NCI-H446 treated with DMSO at 0.1 percent for 48 hours (cell line): Measurements from ENCODE around the gene SLC9C1.

Experiments used
- DNase-seq: peaks from one replicate; lab custom pipeline; 2025; lab: John Stamatoyannopoulos, UW

Gene SLC9C1

DNA sequence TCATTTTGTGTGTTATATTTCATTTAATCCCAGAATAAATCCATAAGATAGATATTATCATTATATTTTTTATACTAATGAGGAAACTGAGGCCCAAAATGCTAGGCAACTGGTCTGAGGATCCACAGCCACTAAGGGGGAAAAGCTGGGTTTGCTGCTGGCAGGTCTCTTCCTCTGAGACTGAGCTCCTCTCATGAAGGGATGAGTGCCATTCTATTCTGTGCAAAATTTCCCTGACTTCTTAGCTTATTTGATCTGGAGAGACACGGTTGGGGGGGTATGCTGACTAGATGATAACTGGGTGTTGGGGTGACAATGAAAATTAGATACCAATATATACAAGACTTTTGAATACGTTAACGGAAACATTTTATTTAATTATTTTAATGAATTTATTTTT lies 162.9 kb downstream of the SLC9C1 start:
- no peak for DNase-seq

- no peak for DNase-seq
Measured at GRCh38 chr3:112130638-112130993, 163.4 kb downstream of the SLC9C1 start.

DNA sequence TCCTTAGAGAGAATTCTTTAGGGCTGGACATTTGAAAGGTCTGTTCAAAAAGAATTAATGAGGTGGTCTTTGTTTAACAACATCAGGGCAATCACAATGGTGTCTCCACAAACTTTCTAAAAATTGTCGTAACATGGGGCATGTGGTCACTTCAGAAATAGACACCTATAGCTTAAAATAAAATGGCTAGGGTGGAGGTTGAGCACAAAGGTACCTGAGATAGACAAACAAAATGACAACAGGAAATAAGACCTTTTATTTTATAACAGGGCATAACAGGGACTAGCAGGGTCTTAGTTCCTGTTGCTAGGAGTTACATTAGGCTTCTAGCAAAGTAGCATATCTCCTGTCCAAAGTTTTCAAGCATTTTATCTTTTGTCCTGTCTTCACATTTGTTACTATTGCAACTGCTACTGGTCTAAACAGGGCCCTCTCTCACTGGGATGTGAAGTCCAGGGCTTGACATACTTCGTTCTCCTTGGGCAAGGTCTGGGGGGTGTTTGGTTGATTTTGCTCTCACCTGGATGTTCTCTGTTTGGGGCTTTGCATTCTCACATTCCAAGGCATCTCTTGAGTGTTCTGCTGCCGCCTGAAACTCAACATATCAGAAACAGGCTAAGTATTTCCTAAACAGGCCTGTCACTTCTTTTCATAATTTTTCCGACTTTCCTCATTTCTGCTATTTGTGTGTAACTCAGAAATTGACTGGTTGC lies 163.9 kb downstream of the SLC9C1 start:
- DNase-seq: no peak

GRCh38 chr3:112128843-112129727 lies 164.9 kb downstream of the SLC9C1 start:
- DNase-seq: no peak

DNA sequence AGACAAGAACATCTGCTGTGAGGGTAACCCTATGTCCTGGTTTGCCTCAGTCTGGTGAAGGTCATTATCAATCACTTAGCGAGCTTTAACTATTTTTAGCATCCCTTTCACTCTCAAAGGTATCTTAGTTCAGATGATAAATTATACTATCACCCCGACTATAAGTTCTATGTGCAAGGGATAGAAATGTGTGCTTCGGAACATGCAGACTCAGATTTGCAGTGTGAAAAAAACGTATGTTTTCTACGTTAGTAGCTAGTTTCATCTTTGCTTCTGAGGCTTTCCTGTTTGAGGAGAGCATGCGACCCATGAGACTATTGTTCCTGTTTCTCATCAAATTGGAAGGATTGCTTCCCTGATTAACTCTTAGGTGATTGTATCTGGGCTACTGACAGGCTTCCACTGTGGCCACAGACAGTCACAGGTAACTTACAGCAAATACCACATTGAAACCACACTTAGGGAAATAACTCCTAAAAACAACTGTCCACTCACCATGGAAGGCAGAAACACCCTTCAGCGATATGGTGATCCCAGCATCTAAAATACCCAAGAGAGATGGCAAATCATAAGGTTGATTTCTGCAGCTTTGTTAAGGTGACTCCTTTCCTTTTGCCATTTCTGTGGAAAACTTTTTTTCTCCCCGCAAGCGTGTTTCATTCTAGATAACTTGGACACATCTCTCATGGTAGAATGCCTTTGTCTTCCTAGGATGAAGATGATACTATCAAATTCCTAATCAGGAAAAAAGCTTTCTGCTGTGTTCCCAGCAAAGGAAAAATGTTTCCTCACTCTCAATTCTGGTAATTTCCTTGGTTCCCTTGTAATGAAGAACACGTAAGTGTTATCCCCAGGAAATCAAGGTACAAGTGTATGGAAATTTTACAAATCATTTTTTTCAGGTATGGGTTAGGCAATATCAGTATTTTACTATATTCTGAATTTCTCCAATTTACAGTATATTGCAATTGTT lies 166.2 kb downstream of the SLC9C1 start:
- no peak for DNase-seq

GRCh38 chr3:112126511-112126911 lies 167.5 kb downstream of the SLC9C1 start:
- DNase-seq: no peak

DNA sequence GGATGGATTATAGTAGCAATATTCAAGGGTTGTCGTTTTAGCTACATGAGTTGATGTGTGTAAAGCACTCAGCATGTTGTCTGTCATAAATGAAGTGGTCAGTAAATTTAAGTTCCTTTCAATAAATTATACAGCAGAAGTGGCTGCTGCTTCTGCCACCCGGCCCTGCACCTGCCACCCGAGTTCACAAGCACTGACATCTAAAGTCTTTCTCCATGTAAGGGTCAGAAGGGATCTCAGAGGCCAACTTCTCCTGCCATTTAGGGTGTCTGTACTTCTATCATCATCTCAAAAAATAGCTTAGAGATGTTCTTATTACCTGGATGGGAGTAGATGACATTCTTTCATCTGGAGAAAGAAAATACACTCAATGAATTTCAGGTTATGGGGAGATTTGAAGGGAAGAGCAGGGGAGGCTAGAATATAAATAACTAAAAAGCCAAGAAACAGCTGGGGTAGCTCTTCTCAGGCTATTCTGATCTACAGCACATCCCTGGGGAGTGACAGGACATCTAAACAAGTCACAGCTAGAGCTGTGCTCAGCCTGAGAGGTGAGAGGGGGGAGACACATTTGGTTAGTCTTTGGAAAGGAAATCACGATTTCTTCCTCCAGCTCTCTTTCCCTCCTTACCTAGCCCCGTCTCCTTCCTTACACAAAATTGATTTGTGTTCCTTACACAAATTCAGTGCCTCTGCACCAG lies 169.0 kb downstream of the SLC9C1 start:
- no peak for DNase-seq

- DNase-seq: no peak
Measured at GRCh38 chr3:112123548-112123947, 170.5 kb downstream of the SLC9C1 start.

GRCh38 chr3:112122870-112123269 lies 171.1 kb downstream of the SLC9C1 start:
- no peak for DNase-seq

GRCh38 chr3:112121577-112122547 lies 172.2 kb downstream of the SLC9C1 start:
- no peak for DNase-seq

- DNase-seq: no peak
Measured at GRCh38 chr3:112119962-112120836, 173.8 kb downstream of the SLC9C1 start.

- DNase-seq: no peak
Measured at GRCh38 chr3:112117841-112118571, 176.0 kb downstream of the SLC9C1 start.

DNA sequence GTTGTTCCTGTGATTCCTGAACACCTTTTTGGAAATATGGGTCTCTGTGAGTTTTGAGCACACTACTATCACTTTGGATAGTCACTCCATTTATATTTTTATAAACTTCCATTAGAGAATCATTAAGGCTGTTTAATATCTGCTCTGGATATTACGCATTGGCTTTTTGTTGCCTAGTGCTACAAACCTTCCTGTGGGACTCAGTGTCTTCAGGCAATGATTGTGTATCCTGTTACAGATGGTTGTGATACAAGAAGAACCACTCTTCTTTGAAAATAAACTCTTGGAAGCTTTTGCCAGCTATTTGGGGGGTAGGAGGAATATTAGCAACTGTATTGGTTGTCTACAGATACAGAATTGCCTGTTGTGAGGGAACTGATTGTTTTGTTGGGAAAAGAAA lies 176.6 kb downstream of the SLC9C1 start:
- no peak for DNase-seq

DNA sequence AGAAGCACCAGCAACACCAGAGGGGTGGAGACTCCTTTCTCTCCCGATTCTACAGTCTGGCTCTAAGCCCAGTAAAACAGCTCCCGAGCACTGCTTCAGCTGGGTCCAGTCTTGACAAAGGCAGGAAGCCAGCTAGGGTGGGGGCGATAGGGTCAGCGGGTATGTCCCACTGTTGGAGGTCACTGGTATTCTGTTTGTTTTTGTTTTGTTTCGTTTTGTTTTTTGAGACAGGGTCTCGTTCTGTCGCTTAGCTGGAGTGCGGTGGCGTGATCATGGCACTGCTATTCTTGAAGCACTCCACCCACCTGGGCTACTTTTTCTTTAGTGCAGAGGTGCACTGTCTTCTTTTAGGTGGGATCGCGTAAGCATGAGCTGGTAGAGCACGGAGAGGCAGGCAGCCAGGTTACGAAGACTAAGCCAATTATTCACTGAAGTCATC lies 177.2 kb downstream of the SLC9C1 start:
- DNase-seq: no peak

DNA sequence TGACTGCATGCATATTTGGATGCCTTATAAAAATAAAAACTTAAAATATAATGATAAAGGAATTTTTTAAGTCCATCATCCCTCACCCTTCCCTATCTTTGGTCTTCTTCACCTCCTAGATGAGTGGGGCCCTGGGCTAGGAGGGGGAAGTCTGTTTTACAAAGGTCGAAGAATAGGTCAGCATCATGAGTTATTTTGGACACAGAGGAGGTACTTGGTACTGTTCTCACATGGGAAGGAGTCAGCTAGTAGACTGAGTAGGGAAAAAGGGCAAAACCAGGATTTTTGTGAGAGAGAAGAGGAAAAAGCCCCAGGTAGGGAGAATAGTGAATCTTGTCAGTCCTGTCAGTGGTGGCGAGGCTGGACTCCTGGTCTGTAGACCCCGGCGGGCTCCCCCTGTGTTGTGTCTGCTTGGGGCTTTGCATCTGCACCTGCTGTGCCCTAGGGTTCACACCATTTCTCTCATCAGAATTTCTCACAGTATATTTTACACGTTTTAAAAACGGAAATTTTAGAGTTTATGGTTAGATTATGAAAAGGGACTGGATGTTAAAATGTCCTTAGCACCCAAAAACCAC lies 178.1 kb downstream of the SLC9C1 start:
- DNase-seq: no peak

DNA sequence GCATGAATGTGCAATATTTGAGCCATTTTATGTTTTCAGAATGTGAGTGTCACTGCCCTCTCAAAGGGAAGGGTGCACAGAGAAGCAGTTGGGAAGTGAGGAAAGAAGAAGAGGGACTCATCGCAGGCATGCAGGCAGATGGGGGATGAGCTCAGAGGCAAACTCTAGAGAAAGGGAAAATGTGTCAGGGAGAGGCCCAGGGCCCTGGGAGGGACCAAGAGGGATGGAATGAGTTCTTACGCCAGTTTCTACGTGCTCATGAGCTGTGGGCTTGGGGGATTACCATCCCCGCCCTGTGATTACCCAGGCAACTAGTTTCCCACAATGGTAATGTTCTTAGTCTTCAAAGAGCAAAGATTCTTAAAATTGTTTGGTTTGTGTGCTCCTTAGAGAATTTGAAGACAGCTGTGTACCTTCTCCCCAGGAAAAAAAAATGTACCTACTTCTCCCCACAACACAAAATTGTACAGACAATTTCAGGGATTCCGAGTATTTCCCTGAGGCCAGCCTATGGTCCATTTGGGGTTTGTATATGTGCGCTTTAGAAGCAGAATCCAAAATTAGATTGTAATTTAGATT lies 178.8 kb downstream of the SLC9C1 start:
- no peak for DNase-seq

DNA sequence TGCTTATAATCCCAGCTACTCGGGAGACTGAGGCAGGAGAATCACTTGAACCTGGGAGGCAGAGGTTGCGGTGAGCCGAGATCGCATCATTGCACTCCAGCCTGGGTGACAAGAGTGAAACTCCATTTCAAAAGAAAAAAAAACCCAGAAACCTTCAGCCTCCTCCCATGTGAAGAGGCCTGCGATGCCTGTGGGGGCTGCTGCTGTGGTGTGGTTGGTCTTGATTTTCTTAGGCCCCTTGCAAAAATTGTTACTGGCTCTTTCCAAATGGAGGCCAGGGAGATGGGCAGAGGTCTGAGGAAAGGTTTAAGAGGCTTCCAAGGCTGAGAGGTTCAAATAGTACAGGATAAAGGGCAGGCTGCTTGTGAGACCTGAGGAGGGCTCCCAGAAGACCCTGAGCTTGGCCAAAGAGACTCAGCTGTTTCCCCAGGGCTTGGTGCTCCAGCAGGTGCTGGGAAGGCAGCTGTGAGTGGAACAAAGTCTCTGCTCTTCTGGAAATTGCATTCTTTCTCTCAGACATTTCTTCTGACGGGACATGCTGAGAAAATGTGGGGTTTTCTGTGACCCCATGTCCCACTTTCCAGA lies 179.3 kb downstream of the SLC9C1 start:
- DNase-seq: no peak
